K562 (cell line): ENCODE data around the gene FLVCR2.

Experiments used
- U2AF1 ChIP-seq: fragments of 200-400 bp; formaldehyde crosslinking; optimal IDR thresholded peaks from 2 replicates; pipeline ENCODE3; 2017; ENCODE audit warnings: mild to moderate bottlenecking, low read depth, low read length, moderate library complexity
- ZNF274 ChIP-seq: IDR thresholded peaks from 2 replicates; pipeline ENCODE4 v1.6.1; 2011; ENCODE audit warnings: low read depth, mild to moderate bottlenecking, low read length, moderate library complexity, borderline replicate concordance

- TF ChIP-seq ZNF274 (no peak), U2AF1 (no peak)
These were observed 18.7 kb downstream of the FLVCR2 start for GRCh38 chr14:75597149-75597548.
